Stimulated activated naive B cell treated with anti-CD40 and anti-IgM and Interleukin-4, amounts not matched to agents 10 μg/mL and 1 μg/mL and 100 μg/mL, for 72 hours (primary cell): Measurements from ENCODE around the gene ITGB1BP1.

Source experiments
- ATAC-seq, 2 donors: fragments of 150-1000 bp; cut with Tn5 transposase; replicated peaks; 2 replicates each; pipeline ENCODE4 v1.10.0; 2021; ENCODE audit warnings: moderate library complexity in 1 of 2
- DNase-seq: peaks from one replicate; pipeline ENCODE4 v3.0.0; 2021
- H3K27ac Mint-ChIP-seq: one replicate; pipeline ENCODE4 v1.8.0; 2022; ENCODE audit warnings: mild to moderate bottlenecking, mixed read lengths
- H3K27me3 Mint-ChIP-seq, 2 donors: one replicate each; pipeline ENCODE4 v1.8.0; 2022; ENCODE audit warnings: mixed read lengths in 2 of 2
- H3K36me3 Mint-ChIP-seq, 2 donors: one replicate each; pipeline ENCODE4 v1.8.0; 2022; ENCODE audit warnings: mixed read lengths in 2 of 2, mild to moderate bottlenecking in 1 of 2
- H3K4me1 Mint-ChIP-seq, 2 donors: one replicate each; pipeline ENCODE4 v1.8.0; 2022; ENCODE audit warnings: mixed read lengths in 2 of 2, mild to moderate bottlenecking in 1 of 2
- H3K4me3 Mint-ChIP-seq, 2 donors: one replicate each; pipeline ENCODE4 v1.8.0; 2022; ENCODE audit warnings: mild to moderate bottlenecking in 2 of 2, mixed read lengths in 2 of 2, moderate library complexity in 1 of 2
- H3K9me3 Mint-ChIP-seq, 2 donors: one replicate each; pipeline ENCODE4 v1.8.0; 2022; ENCODE audit warnings: mixed read lengths in 2 of 2, mild to moderate bottlenecking in 1 of 2

The ITGB1BP1 gene

GRCh38 chr2:9416962-9417316 is 6.4 kb downstream of the ITGB1BP1 start:
- no peaks in the 10 kb centered on the region for H3K9me3 Mint-ChIP-seq
- H3K4me3 Mint-ChIP-seq = no peak overlapping the region
- H3K36me3 Mint-ChIP-seq = peaks cover 38 to 57% of the 10 kb centered on the region in 2 donors
- ATAC-seq (no peak), DNase-seq (no peak)
- peaks cover 20 to 33% of the 10 kb centered on the region in 2 donors for H3K4me1 Mint-ChIP-seq
- H3K27ac Mint-ChIP-seq = peak overlapping the region; percentile 4
- H3K27me3 Mint-ChIP-seq = no peaks in the 10 kb centered on the region

- Mint-ChIP-seq H3K9me3 (no peaks in the 10 kb centered on the region), H3K36me3 (peaks cover 36 to 55% of the 10 kb centered on the region in 2 donors), H3K27ac (peak overlapping the region; percentile 4), H3K4me3 (no peak overlapping the region), H3K27me3 (no peaks in the 10 kb centered on the region), H3K4me1 (peaks cover 17 to 28% of the 10 kb centered on the region in 2 donors)
- ATAC-seq (no peak), DNase-seq (no peak)
These were observed 6.9 kb downstream of the ITGB1BP1 start for GRCh38 chr2:9416267-9416961.

- no peaks in the 10 kb centered on the region for H3K27me3 Mint-ChIP-seq
- ATAC-seq = no peak
- H3K4me3 Mint-ChIP-seq = no peak overlapping the region
- DNase-seq = no peak
- H3K4me1 Mint-ChIP-seq = peaks cover 16 to 26% of the 10 kb centered on the region in 2 donors
- H3K9me3 Mint-ChIP-seq = no peaks in the 10 kb centered on the region
- H3K27ac Mint-ChIP-seq = no peak overlapping the region
- peaks cover 39 to 56% of the 10 kb centered on the region in 2 donors for H3K36me3 Mint-ChIP-seq
These were observed 7.7 kb downstream of the ITGB1BP1 start for GRCh38 chr2:9415516-9416169.

- H3K9me3 Mint-ChIP-seq = no peaks in the 10 kb centered on the region
- H3K27ac Mint-ChIP-seq = peak overlapping the region; percentile 2
- no peak for DNase-seq
- ATAC-seq = no peak
- H3K4me1 Mint-ChIP-seq = peaks cover 16 to 28% of the 10 kb centered on the region in 2 donors
- H3K4me3 Mint-ChIP-seq = no peak overlapping the region
- H3K27me3 Mint-ChIP-seq = no peaks in the 10 kb centered on the region
- H3K36me3 Mint-ChIP-seq = peaks cover 37 to 57% of the 10 kb centered on the region in 2 donors
These were observed 10.5 kb downstream of the ITGB1BP1 start for GRCh38 chr2:9412781-9413180.

- Mint-ChIP-seq H3K36me3 (peaks cover 36 to 48% of the 10 kb centered on the region in 2 donors), H3K27me3 (no peaks in the 10 kb centered on the region), H3K9me3 (no peaks in the 10 kb centered on the region), H3K4me3 (peak overlapping the region; percentile 55 to 82), H3K4me1 (peaks cover 11 to 20% of the 10 kb centered on the region in 2 donors), H3K27ac (peak overlapping the region; percentile 93)
- DNase-seq (peak; percentile 45), ATAC-seq (peak; percentile 100)
These were observed 13.2 kb downstream of the ITGB1BP1 start for GRCh38 chr2:9410108-9410507.

- Mint-ChIP-seq H3K4me1 (peaks cover 8 to 16% of the 10 kb centered on the region in 2 donors), H3K36me3 (peaks cover 30 to 39% of the 10 kb centered on the region in 2 donors)
- no peak for DNase-seq
These were observed 14.6 kb downstream of the ITGB1BP1 start for GRCh38 chr2:9408641-9409151.

GRCh38 chr2:9407363-9407811 is 15.9 kb downstream of the ITGB1BP1 start:
- ATAC-seq (no peak), DNase-seq (no peak)
- peaks cover 27 to 40% of the 10 kb centered on the region in 2 donors for H3K36me3 Mint-ChIP-seq
- no peaks in the 10 kb centered on the region for H3K27me3 Mint-ChIP-seq
- no peak overlapping the region for H3K4me3 Mint-ChIP-seq
- no peak overlapping the region for H3K27ac Mint-ChIP-seq
- H3K4me1 Mint-ChIP-seq = peaks cover 8 to 15% of the 10 kb centered on the region in 2 donors
- no peaks in the 10 kb centered on the region for H3K9me3 Mint-ChIP-seq

More at GRCh38 chr2:9408641-9409151, 14.6 kb downstream of the ITGB1BP1 start:
- Mint-ChIP-seq H3K27ac (no peak overlapping the region), H3K27me3 (no peaks in the 10 kb centered on the region), H3K4me3 (no peak overlapping the region), H3K9me3 (no peaks in the 10 kb centered on the region)
- ATAC-seq = no peak

- Mint-ChIP-seq H3K4me3 (no peak overlapping the region), H3K36me3 (peaks cover 21 to 36% of the 10 kb centered on the region in 2 donors)
These were observed 16.6 kb downstream of the ITGB1BP1 start for GRCh38 chr2:9406529-9407362.

GRCh38 chr2:9405636-9406035 is 17.7 kb downstream of the ITGB1BP1 start:
- H3K27me3 Mint-ChIP-seq = peaks cover 0 to 5% of the 10 kb centered on the region in 2 donors
- no peak overlapping the region for H3K27ac Mint-ChIP-seq
- peaks cover 19 to 33% of the 10 kb centered on the region in 2 donors for H3K36me3 Mint-ChIP-seq
- peaks cover 10 to 22% of the 10 kb centered on the region in 2 donors for H3K4me1 Mint-ChIP-seq
- DNase-seq (no peak), ATAC-seq (no peak)
- no peak overlapping the region for H3K4me3 Mint-ChIP-seq
- no peaks in the 10 kb centered on the region for H3K9me3 Mint-ChIP-seq

More at GRCh38 chr2:9406529-9407362, 16.6 kb downstream of the ITGB1BP1 start:
- no peak for ATAC-seq
- no peak overlapping the region for H3K27ac Mint-ChIP-seq
- H3K27me3 Mint-ChIP-seq = no peaks in the 10 kb centered on the region
- H3K9me3 Mint-ChIP-seq = no peaks in the 10 kb centered on the region
- peaks cover 8 to 15% of the 10 kb centered on the region in 2 donors for H3K4me1 Mint-ChIP-seq
- no peak for DNase-seq

GRCh38 chr2:9404451-9404850 is 18.9 kb downstream of the ITGB1BP1 start:
- Mint-ChIP-seq H3K27ac (no peak overlapping the region), H3K9me3 (no peaks in the 10 kb centered on the region), H3K4me3 (no peak overlapping the region), H3K27me3 (peaks cover 0 to 9% of the 10 kb centered on the region in 2 donors), H3K36me3 (peaks cover 14 to 27% of the 10 kb centered on the region in 2 donors), H3K4me1 (peaks cover 9 to 16% of the 10 kb centered on the region in 2 donors)
- no peak for ATAC-seq
- DNase-seq = no peak

GRCh38 chr2:9403924-9404323 is 19.4 kb downstream of the ITGB1BP1 start:
- Mint-ChIP-seq H3K4me1 (peaks cover 9 to 15% of the 10 kb centered on the region in 2 donors), H3K4me3 (no peak overlapping the region), H3K9me3 (no peaks in the 10 kb centered on the region), H3K27me3 (peaks cover 0 to 9% of the 10 kb centered on the region in 2 donors), H3K27ac (no peak overlapping the region), H3K36me3 (peaks cover 14 to 24% of the 10 kb centered on the region in 2 donors)
- ATAC-seq = no peak
- DNase-seq = no peak

- Mint-ChIP-seq H3K9me3 (no peaks in the 10 kb centered on the region), H3K27ac (no peak overlapping the region), H3K4me1 (peaks cover 9 to 12% of the 10 kb centered on the region in 2 donors), H3K4me3 (no peak overlapping the region), H3K36me3 (peaks cover 1 to 9% of the 10 kb centered on the region in 2 donors), H3K27me3 (peaks cover 0 to 9% of the 10 kb centered on the region in 2 donors)
- ATAC-seq (no peak), DNase-seq (no peak)
These were observed 21.5 kb downstream of the ITGB1BP1 start for GRCh38 chr2:9401646-9402371.

- no peak for ATAC-seq
- no peak for DNase-seq
- no peak overlapping the region for H3K4me3 Mint-ChIP-seq
- H3K27me3 Mint-ChIP-seq = peaks cover 0 to 9% of the 10 kb centered on the region in 2 donors
- peaks cover 0 to 6% of the 10 kb centered on the region in 2 donors for H3K36me3 Mint-ChIP-seq
- H3K9me3 Mint-ChIP-seq = no peaks in the 10 kb centered on the region
- H3K27ac Mint-ChIP-seq = no peak overlapping the region
- H3K4me1 Mint-ChIP-seq = peaks cover 9 to 12% of the 10 kb centered on the region in 2 donors
These were observed 22.2 kb downstream of the ITGB1BP1 start for GRCh38 chr2:9401059-9401547.
